AG10803 (cell line): ENCODE data around the gene LITAFD.

Experiments
- DNase-seq: peaks from one replicate; pipeline ENCODE4 v3.0.0; 2010; ENCODE audit warnings: low read depth
- H3K4me3 ChIP-seq: 2 replicates; pipeline ENCODE4 v1.5.1; 2011; ENCODE audit warnings: mild to moderate bottlenecking, low read length, control low read depth
- CTCF ChIP-seq: conservative IDR thresholded peaks from 2 replicates; pipeline ENCODE4 v1.5.1; 2011; ENCODE audit warnings: mild to moderate bottlenecking, low read length, control low read depth, inconsistent platforms

The LITAFD gene

GRCh38 chr16:8887431-8887765 is 5.2 kb downstream of the LITAFD start:
- no peak overlapping the region for H3K4me3 ChIP-seq
- TF ChIP-seq CTCF: no peak
- no peak for DNase-seq

- TF ChIP-seq CTCF: no peak
- H3K4me3 ChIP-seq: no peak overlapping the region
- peak; percentile 75 for DNase-seq
Observed at GRCh38 chr16:8887952-8888560, 5.9 kb downstream of the LITAFD start.

GRCh38 chr16:8888951-8889892 is 7.1 kb downstream of the LITAFD start:
- DNase-seq: no peak
- no peak overlapping the region for H3K4me3 ChIP-seq
- no peak for TF ChIP-seq CTCF

GRCh38 chr16:8889893-8890548 is 7.9 kb downstream of the LITAFD start:
- no peak overlapping the region for H3K4me3 ChIP-seq
- no peak for DNase-seq

GRCh38 chr16:8890549-8890921 is 8.4 kb downstream of the LITAFD start:
- no peak for TF ChIP-seq CTCF
- H3K4me3 ChIP-seq: no peak overlapping the region
- no peak for DNase-seq

More at GRCh38 chr16:8889893-8890548, 7.9 kb downstream of the LITAFD start:
- no peak for TF ChIP-seq CTCF

GRCh38 chr16:8892101-8892575 is 10.0 kb downstream of the LITAFD start:
- H3K4me3 ChIP-seq: no peak overlapping the region
- no peak for DNase-seq
- no peak for TF ChIP-seq CTCF

- H3K4me3 ChIP-seq: no peak overlapping the region
- TF ChIP-seq CTCF: no peak
- no peak for DNase-seq
Observed at GRCh38 chr16:8893426-8893825, 11.3 kb downstream of the LITAFD start.
